ENCODE results near the gene ABCA10. TPM values are rescaled to one million over a fixed set of nuclear protein-coding genes. Genes with fewer than 3 reads are reported as not detected.

Gene ABCA10
- total and polyA plus RNA-seq, 2 of the 8 experiments (the other 6 are each of a cell fraction or from before 2014, with no cell fraction given) = not detected

GRCh38 chr17:69159418-69159817 lies 69.2 kb downstream of the ABCA10 start (continued):
- no peak for TF ChIP-seq SAP30 (IDR thresholded peaks at IDR 0.05; ENCODE audit: insufficient read depth, insufficient replicate concordance, low read length)
- TF ChIP-seq ZNF274 (IDR thresholded peaks at IDR 0.05; ENCODE audit: borderline replicate concordance, extremely low read depth, low read length) = no peak
- TF ChIP-seq SIRT6 (IDR thresholded peaks at IDR 0.05; ENCODE audit: low read length) = no peak
- no peak for TF ChIP-seq ATF3 (IDR thresholded peaks at IDR 0.05; ENCODE audit: insufficient read depth, low read depth, low read length)
